GM19395 (cell line): ENCODE measurements around the gene CD276.
"Not testable (repeated sequence)": the region's sequence is repeated elsewhere in the genome, so short reads cannot be mapped to it uniquely, and the experiment has no call there.

Experiments
- ATAC-seq: cut with Tn5 transposase; IDR thresholded peaks from one replicate; pipeline ENCODE4 v1.9.1; 2021; ENCODE audit warnings: mild to moderate bottlenecking, moderate library complexity; ENCODE audit not compliant: unreplicated experiment

The CD276 gene

DNA sequence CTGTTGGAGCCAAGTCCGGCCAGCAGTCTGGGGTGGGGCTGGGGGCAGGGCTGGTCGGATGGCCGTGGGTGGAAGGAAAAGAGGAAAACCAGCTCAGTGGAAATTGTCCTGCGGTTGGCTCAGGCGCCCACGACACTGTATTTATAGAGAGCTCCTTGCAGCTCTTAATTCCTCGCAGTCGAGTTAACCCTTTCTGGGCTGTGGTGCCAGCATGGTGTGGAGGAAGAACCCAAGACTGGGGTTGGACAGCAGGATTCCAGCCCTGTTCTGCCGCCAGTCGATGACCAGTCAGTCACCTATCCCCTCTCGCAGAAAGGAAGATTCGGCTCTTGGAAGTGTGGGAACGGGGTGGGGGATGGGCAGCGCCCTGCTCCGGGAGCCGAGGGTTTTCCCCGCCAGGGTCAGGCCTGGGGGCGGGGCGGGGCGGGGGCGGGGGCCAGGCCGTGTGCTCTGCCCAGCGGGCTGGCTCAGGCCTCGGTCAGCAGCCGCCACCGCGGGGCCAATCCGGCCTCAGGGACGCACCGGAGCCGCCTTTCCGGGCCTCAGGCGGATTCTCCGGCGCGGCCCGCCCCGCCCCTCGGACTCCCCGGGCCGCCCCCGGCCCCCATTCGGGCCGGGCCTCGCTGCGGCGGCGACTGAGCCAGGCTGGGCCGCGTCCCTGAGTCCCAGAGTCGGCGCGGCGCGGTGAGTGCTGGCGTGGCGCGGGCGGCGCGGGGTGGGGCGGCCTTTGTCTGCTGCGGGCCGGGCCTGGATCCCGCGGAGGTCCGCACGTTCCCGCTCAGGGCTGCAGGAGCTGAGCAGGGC is at the start of gene CD276:
Gene CD276, plus strand, starts transcription at position 607 of the 804 bp plus-strand sequence. CDS start 15,257 bp downstream, outside the sequence.
- no peak for ATAC-seq

DNA sequence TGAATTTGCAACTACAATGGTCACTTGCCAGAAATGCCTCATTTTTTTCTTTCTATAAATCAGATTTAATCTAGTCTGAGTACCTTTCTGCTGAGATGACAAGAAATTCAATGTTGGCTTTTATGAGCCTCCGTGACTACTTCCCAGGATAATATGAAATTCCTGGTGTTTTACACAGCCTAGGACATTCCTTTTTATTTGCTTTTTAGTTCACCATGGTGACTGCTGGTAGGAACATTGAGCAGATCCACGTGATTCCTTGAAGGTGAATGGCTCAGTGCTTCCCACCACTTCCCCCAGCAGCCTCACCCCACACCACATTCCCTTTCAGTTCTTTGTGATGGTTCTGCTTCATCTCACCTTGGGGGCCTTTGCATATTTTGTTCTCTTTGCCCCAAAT is 46.7 kb upstream of the CD276 start:
- no peak for ATAC-seq

DNA sequence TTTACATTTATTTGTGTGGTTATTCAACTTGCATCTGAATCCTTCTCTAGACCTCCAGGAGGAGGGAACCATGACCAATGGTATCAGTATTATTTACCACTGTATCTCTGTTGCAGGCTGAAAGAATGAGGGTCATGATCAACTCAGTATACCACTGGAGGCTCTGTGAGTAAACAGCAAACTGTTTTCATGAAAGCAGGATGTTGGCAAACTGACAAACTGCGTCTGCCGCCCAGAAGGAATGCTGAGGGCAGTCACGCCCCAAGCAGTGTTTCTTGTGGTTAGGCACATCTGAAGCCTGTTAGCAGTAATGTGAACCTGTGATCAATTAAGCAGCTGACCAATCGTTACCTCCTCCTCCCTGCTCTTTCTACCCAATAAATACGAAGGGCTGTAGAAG is 44.7 kb upstream of the CD276 start:
- not testable (repeated sequence) for ATAC-seq

DNA sequence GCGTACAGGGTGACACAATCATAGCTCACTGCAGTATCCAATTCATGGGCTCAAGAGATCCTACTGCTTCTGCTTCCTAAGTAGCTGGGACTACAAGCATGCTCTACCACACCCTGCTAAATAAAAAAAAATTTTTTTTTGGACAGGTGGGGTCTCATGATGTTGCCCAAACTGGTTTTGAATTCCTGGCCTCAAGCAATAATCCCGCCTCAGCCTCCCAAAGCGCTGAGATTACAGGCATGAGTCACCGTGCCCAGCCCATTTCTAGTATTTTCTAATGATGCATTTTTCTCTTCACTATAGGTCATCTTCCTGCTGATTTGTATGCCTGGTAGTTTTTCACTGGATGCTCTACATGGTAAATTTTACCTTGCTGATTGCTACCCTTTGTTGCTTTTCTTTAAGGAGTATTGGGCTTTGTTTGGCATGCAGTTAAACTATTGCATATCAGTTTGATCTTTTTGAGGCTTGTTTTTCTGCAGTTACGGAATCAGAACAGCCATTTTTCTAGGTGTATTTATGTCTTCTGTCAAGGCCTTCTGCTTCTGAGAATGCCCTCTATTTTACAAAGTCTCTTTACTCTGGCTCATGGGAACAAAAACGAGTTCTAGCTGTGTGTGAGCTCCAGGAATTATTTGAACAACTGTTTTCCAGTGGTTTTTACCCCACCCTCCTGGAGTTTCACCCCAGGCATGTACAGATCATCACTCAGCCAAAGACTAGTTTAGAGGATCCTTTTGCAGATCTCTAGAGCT is 36.7 kb upstream of the CD276 start:
- ATAC-seq, result no peak

DNA sequence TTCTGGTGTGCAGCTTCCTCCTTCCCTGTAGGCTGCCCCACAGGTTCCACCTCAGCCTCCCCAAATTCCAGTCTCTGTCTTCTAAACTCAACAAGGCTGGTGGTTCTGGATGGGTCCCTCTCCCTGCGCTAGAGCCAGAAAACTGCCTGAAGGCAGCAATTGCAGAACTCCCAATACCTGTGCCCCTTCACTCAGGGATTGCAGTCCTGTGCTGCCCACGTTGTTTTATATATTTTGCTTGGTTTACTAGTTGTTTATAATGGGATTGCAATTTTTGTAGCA is 36.2 kb upstream of the CD276 start:
- ATAC-seq, result no peak

DNA sequence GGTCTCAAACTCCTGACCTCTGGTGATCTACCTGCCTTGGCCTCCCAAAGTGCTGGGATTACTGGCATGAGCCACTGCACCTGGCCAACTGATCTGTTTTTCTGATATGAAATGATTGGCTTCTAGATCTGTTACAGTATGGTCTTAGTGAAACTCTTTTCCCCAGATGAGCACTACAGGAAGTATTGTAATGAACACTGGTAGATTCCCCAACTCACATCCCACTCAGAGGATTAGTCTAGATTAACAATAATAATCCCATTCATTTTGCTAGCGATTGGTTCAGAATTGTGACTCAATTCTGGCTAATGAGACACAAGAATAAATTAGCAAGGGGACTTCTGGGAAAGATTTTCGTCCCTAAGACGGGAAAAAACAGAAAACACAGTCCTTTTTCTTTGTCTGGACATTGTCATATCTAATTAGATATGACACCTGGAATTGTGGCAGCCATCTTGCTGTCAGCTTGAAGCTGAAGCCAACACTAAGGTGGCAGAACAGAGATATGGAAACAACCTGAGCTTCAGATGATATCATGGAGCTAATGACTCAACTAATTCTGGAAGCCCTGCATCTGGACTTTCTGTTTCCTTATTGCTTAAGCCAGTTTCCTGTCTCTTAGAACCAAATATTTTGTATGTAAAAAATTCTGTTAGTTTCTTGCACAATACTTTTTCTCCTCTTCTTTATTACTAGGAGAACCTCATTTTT is 33.6 kb upstream of the CD276 start:
- no peak for ATAC-seq

DNA sequence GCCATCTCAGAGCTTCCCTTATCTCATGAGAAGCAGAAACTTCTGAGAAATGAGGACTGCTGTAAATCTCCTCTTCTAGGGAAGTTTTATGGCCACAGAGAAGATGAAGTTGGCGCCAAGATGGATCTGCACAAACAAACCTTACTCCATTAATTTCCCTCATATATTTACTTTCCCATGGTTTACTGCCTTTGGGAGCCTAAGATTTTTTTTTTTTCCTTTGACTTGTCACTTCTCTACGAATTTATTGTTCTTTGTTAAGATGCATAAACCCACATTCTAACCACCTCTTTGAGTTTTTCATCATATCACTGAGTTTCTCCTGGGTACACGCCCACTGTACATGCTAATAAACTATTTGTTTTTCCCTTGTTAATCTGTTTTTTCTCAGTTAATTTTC is 29.5 kb upstream of the CD276 start:
- ATAC-seq, result no peak

DNA sequence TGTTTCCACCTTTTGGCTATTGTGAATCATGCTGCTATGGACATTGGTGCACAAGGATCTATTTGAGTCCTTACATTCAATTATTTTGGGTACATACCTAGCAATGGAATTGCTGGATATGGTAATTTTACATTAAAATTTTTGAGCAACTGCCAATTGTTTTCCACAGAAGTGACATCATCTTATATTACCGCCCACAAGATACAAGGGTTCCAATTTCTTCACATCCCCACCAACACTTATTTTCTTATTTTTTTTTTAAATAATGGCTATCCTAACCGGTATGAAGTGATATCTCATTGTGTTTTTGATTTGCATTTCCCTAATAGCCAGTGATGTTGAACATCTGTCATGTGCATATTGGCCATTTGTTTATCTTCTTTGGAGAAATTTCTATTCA is 28.5 kb upstream of the CD276 start:
- ATAC-seq, result no peak

DNA sequence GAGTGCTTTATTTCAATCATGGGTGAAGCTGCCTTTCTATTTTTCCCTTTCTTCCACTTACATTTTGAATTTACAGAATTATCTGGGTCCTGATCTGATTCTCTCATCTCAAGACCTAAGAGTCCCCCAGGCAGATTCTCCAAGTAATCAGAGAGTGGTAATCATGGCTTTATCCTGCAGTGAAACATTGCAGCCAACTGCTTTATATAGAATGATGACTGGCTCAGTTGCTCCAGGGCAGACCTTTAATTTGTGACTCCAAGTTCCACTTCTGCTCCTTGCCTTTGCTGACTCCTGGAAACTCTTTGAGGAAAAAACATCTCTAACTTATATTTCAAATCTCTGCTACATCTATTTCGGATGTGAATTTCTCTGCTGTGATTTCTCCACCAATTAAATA is 25.5 kb upstream of the CD276 start:
- ATAC-seq, result no peak

DNA sequence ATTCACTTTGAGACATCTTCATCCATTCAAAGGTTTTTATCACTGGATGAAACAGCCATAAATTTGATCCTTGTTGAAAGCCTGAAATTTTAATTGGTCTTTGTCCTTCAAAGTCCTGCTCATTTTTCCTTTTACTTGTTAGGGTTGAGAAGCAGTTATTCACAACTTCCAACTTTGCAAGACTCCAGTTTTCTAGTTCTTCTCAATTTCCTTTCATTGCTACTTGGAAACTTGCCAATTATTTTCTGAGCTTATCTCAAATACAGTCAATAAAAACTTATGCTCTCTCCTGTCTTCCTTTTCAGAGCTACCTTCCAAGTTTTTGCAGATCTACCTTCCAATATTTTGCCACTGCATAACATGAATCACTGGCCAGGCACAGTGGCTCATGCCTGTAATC is 23.7 kb upstream of the CD276 start:
- ATAC-seq, result no peak

DNA sequence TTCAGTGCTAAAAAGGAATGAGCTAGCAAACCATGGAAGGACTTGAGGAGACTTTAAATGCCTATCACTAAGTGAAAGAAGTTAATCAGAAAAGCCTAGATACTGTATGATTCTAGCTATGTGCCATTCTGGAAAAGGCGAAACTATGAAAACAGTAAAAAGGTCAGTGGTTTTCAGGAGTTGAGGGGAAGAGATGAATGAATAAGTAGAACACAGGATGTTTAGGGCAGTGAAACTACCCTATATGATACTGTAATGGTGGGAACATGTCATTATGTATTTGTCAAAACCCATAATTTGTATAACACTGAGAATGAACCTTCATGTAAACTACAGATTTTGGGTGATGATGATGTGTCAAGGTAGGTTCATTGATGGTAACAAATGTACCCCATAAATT is 9.6 kb upstream of the CD276 start:
- ATAC-seq, result no peak

DNA sequence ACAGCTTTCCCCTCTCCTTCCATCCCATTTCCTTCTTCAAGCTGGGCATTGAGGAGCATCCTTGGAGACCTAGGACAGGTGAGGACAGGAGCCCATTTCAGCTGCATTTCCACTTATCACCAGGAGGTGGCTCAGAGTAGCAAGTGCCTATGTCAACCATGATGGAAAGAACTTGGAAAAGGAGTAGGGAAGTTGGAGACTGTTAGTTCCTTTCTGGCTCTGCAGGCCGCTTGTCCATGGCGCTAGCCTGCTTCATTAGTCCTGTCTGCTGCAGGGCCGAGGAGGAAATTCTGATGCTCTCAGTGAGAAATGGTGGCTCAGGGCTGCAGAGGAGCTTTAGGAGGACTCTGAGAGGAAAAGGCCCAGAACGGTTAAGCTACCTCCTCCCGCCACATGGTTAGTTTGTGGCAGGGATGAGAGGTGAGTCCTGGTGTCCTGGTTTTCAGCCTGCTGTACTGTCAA is 7.0 kb upstream of the CD276 start:
- ATAC-seq, result no peak

DNA sequence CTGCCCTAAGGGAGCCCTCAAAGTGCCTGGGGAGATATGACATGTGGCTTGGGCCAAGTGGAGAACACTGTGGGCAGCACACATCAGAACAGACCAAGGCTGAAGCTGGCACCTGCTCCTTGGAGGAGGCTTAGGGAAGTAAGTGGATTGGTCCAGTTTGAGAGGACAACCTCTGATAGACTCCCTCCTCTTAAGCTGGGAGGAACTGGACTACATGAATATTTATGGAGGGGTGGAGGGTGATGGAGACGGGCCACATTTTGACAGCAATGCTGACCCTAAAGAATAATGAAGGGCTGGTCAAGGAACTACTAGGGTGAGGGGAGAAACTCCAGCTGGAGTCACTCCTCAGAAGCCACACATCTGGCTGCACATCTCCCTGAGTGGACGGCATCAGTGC is 6.5 kb upstream of the CD276 start:
- no peak for ATAC-seq

DNA sequence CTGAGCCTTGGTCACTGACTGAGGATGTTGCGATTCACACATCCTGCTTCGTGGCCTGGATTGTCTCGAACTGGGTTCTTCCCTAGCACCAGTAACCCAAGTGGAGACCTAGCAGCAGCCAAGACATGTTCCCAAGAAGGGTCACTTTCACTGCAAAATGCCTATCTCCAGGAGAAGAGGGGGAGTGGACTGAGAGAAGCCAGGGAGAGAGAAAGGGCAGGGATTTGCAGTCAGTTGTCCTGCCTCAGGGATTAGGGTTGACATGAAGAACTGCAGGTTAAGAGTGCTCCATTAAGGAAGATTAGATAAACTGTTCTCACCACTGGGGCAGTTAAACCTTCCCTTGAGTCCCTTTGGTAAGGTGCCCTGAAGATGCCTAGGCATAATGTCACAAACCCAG is 5.7 kb upstream of the CD276 start:
- no peak for ATAC-seq

DNA sequence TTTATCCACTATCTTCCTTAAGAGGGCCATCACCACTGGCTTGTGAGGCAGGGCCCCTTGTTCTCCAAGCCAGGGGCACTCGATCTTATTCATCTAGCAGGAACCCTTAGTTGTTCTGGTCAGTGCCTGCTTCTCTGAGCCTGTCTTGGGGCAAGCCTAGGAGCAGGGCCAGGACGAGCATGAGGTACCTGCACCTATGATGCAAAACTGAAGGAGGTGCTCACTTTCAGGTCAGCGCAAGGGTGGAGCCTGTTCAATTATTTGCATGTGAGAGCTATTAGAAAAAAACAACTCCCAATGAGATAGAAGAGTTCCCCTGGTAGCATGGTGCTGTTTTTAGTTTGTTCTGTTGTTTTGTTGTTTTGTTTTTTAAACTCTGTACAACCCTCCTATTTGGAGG is 5.0 kb upstream of the CD276 start:
- no peak for ATAC-seq

DNA sequence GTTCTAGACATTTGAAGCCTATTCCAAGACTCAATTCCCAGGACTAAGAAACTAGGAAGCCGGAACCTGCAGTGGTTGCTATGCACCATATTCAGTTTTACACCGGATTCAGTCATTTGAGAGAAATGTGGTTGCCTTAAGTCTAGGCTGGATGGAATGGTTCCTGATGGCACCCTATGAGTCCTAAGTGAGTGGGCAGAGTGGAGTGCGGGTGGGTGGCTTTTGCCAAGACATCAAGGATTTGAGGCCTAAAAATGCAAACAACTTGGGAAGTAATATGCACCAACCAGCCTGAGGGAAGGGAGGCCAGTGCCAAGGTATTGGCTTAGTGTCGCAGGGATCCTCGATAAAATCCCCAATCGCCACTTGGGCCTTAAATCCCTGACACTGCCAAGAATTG is 4.2 kb upstream of the CD276 start:
- no peak for ATAC-seq

DNA sequence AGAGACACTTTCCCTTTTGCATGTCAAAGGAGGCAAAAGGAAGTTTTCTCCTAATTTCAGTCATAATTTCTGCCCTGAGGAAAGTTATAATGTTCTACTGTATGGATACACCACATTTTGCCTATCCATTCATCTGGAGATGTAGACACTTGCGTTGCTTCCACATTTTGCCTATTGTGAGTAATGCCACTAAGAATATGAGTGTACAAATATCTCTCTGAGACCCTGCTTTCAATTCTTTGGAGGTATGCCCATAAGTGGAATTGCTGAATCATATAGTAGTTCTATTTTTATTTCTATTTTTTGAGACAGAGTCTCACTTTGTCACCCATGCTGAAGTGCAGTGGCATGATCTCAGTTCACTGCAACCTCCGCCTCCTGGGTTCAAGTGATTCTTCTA is 3.6 kb upstream of the CD276 start:
- ATAC-seq, result no peak

DNA sequence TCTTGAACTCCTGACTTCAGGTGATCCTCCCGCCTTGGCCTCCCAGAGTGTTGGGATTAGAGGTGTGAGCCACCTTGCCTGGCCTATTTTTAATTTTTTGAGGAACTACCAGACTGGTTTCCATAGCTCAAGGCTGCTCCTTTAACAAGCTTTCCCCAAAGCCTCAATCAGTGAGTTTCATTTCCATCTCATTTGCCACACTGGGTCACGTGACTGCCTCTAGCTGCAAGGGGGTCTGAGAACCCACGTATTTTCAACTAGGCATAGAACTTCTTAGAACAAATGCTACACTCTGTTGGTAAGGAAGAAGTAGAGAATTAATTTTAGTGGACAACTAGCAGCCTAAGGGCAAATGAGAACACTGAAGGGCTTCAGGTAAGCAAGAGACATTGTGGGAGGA is 3.1 kb upstream of the CD276 start:
- no peak for ATAC-seq

DNA sequence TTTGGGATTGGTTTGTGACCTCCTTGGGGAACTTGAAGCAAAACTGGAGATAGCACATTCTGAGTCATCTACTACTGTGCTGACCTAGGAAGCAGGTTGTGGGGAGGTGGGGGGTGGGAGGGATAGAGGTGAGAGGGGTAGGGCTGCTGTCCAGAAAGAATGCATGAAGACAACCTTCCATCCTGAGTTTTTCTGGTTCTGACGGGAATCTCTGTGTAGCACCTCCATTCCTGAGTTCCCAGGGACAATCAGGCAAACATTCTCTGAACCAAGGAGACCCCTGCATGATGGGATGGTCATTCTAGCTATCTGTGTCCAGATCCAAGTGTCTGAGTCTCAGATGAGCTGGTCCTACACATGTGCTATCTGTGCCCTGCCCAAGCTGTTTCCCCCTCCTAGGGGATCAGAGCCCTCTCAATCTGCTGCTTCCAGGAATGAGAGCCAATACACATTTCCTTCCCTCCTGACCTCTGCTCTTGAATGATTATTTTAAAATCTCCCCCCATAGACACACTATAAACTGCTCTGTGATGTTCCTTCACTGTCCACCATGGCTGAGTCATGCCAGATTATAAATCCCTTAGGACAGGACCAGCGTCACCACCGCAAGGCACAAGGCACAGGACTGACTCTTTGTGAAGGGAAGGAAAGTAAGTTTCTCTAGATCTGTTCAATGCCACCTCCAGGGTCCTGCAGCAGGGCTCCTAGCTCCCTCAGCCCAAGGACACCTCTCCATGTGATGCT is 2.2 kb upstream of the CD276 start:
- no peak for ATAC-seq

DNA sequence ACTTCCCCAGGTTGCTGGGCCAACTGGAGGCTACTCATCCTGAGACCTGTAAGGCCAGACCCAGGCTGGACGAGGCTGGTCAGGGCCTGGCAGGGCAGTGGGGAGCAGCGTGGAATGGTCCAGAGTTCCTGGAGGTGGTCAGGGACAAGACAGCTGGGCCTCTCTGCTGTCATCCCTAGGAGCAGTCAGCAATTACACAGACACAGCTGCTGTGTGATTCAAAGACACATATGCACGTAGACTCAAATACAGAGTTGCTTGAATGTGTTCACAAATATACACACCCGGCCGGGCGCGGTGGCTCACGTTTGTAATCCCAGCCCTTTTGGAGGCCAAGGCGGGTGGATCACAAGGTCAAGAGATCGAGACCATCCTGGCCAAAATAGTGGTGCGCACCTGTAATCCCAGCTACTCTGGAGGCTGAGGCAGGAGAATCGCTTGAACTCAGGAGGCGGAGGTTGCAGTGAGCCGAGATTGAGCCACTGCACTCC is 1.5 kb upstream of the CD276 start:
- ATAC-seq, result no peak

DNA sequence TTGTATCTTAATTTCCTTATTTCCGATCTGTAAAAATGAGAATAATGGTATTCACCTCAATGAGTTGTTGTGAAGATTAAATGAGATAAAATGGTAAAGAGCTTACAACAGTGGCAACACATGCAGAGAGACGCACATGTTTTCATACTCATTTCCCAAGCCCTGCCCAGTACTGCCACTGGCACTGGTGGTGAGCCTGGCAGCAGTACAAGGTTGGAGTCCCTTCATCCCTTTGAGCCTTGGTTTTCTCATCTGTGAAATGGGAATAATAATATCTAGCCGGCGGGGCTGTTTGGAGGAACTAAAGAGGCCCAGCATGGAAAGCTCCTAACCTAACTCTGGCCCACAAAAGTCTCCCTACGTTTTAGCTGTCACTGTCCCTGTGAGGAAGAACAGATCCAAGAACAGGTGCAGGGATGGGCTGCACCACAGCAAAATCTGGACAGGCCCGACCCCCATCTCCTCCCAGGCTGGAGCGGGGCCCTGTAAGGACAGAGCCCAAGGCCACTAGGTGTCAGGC is 866 bp upstream of the CD276 start:
- no peak for ATAC-seq
